Peyer's patch (tissue), 4 donors: Measurements from ENCODE around the gene SMOC1.

Experiments used
- CTCF ChIP-seq, 6 experiments: fragments of 450-650 bp in 4 of 6; fragments of 200-600 bp in 2 of 6; sonication (generic) in 1 of 6; IDR thresholded peaks; one replicate each; pipeline ENCODE4 v1.5.1; 2017 to 2019; ENCODE audit warnings: antibody characterized with exemption in 6 of 6, mild to moderate bottlenecking in 3 of 6, moderate library complexity in 1 of 6
- POLR2A ChIP-seq, 2 donors: fragments of 450-650 bp; IDR thresholded peaks; one replicate each; pipeline ENCODE4 v1.5.1; 2017; ENCODE audit warnings: antibody characterized with exemption in 2 of 2, mild to moderate bottlenecking in 2 of 2, moderate library complexity in 2 of 2

GRCh38 chr14:69917287-69917686 is 38.1 kb downstream of the SMOC1 start:
- TF ChIP-seq POLR2A (IDR thresholded peaks at IDR 0.05) (no peak), CTCF (IDR thresholded peaks at IDR 0.05) (no peak)
